Kidney tubule cell (primary cell): ENCODE data around the gene SEMG1.

ENCODE experiments used
- DNase-seq: peaks from one replicate; pipeline ENCODE4 v3.0.0-alpha.2; 2018; ENCODE audit warnings: low spot score

The SEMG1 gene

GRCh38 chr20:45221076-45221475 is 14.2 kb downstream of the SEMG1 start, which contains the start of gene SEMG2:
Gene SEMG2 (plus strand): TSS chr20:45221373. CDS start chr20:45221390, 17 bp downstream.
- no peak for DNase-seq

GRCh38 chr20:45223136-45223535 is 16.3 kb downstream of the SEMG1 start:
- DNase-seq, result no peak

GRCh38 chr20:45226287-45226686 is 19.5 kb downstream of the SEMG1 start:
- no peak for DNase-seq

GRCh38 chr20:45229264-45230056 is 22.6 kb downstream of the SEMG1 start:
- DNase-seq, result peak; percentile 54

- no peak for DNase-seq
These were observed 23.8 kb downstream of the SEMG1 start for GRCh38 chr20:45230631-45231030.

GRCh38 chr20:45235995-45236394 is 29.2 kb downstream of the SEMG1 start:
- peak; percentile 20 for DNase-seq

GRCh38 chr20:45238139-45238538 is 31.3 kb downstream of the SEMG1 start:
- no peak for DNase-seq

GRCh38 chr20:45246109-45246508 is 39.3 kb downstream of the SEMG1 start:
- DNase-seq, result no peak

- DNase-seq, result no peak
These were observed 41.0 kb downstream of the SEMG1 start for GRCh38 chr20:45247865-45248264.

GRCh38 chr20:45248609-45249008 is 41.8 kb downstream of the SEMG1 start:
- DNase-seq, result no peak

GRCh38 chr20:45251884-45252560 is 45.2 kb downstream of the SEMG1 start:
- DNase-seq, result no peak

GRCh38 chr20:45253261-45253660 is 46.4 kb downstream of the SEMG1 start:
- DNase-seq, result no peak

GRCh38 chr20:45254383-45255262 is 47.8 kb downstream of the SEMG1 start, which contains the start of gene SLPI:
Gene SLPI (minus strand): TSS chr20:45254564. CDS start chr20:45254543, 21 bp downstream.
- peak; percentile 63 for DNase-seq

GRCh38 chr20:45257161-45257560 is 50.3 kb downstream of the SEMG1 start:
- DNase-seq, result no peak

GRCh38 chr20:45257711-45258110 is 50.9 kb downstream of the SEMG1 start:
- no peak for DNase-seq

- no peak for DNase-seq
These were observed 51.4 kb downstream of the SEMG1 start for GRCh38 chr20:45258259-45258658.

- DNase-seq, result no peak
These were observed 51.8 kb downstream of the SEMG1 start for GRCh38 chr20:45258664-45259063.
